Body of pancreas (tissue), 4 donors: ENCODE results near the gene ERC2.

Source experiments
- CTCF ChIP-seq, 7 experiments: fragments of 450-650 bp in 4 of 7; fragments of 200-600 bp in 3 of 7; sonication (generic) in 3 of 7; IDR thresholded peaks; one replicate each; pipeline ENCODE4 v1.5.1; 2016 to 2019; ENCODE audit warnings: antibody characterized with exemption in 7 of 7
- POLR2A ChIP-seq, 3 donors: fragments of 450-650 bp; IDR thresholded peaks; one replicate each; pipeline ENCODE4 v1.6.1; 2016; ENCODE audit warnings: antibody characterized with exemption in 3 of 3, mild to moderate bottlenecking in 2 of 3

- no peak for TF ChIP-seq CTCF (IDR thresholded peaks at IDR 0.05)
- no peak for TF ChIP-seq POLR2A (IDR thresholded peaks at IDR 0.05)
Measured at GRCh38 chr3:55827786-55828185, 640.5 kb downstream of the ERC2 start.
